Ascending aorta (tissue), 2 donors: ENCODE results near the gene CPA4. TPM values are rescaled to one million over a fixed set of nuclear protein-coding genes. Genes with fewer than 3 reads are reported as not detected.
A peak's percentile ranks its signal among the peaks of the same experiment; 100 is the strongest.

Experiments
- DNase-seq, 2 donors: peaks; one replicate each; pipeline ENCODE4 v3.0.0-alpha.2; 2019; ENCODE audit warnings: low spot score in 2 of 2
- H3K27ac ChIP-seq, 2 donors: fragments of 200-600 bp; sonication (generic); one replicate each; pipeline ENCODE4 v1.5.1; 2016 to 2017; ENCODE audit warnings: mild to moderate bottlenecking in 1 of 2
- H3K27me3 ChIP-seq: fragments of 200-600 bp; sonication (generic); one replicate; pipeline ENCODE4 v1.5.1; 2017
- H3K36me3 ChIP-seq, 2 donors: fragments of 200-600 bp; sonication (generic); one replicate each; pipeline ENCODE4 v1.5.1; 2016
- H3K4me1 ChIP-seq, 2 donors: fragments of 200-600 bp; sonication (generic); one replicate each; pipeline ENCODE4 v1.5.1; 2016 to 2017; ENCODE audit warnings: mild to moderate bottlenecking in 1 of 2
- H3K4me3 ChIP-seq, 2 donors: fragments of 200-600 bp; sonication (generic); one replicate each; pipeline ENCODE4 v1.5.1; 2016 to 2017; ENCODE audit warnings: mild to moderate bottlenecking in 1 of 2
- H3K9me3 ChIP-seq, 2 donors: fragments of 200-600 bp; sonication (generic); one replicate each; pipeline ENCODE4 v1.5.1; 2016
- intact Hi-C: fragments of 100-400 bp; cut with DNase I; formaldehyde crosslinking; loops from one replicate; pipeline ENCODE4 v1.15.1; 2023
- total RNA-seq: library from RNA; depleted of rRNA; stranded (reverse); fragments of >200 nt; gene quantifications from one replicate; pipeline ENCODE4 v1.1.0, GENCODE V29; 2016
- TF ChIP-seq, protein P1 (sequence below), 3 experiments: fragments of 200-600 bp in 2 of 3; fragments of 450-650 bp in 1 of 3; sonication (generic) in 2 of 3; IDR thresholded peaks; one replicate each; pipeline ENCODE4 v1.5.1; 2016 to 2019; ENCODE audit warnings: antibody characterized with exemption in 3 of 3, mild to moderate bottlenecking in 1 of 3, moderate library complexity in 1 of 3

CPA4 gene
- total RNA-seq, 1 donor from 2014 or later = not detected

DNA sequence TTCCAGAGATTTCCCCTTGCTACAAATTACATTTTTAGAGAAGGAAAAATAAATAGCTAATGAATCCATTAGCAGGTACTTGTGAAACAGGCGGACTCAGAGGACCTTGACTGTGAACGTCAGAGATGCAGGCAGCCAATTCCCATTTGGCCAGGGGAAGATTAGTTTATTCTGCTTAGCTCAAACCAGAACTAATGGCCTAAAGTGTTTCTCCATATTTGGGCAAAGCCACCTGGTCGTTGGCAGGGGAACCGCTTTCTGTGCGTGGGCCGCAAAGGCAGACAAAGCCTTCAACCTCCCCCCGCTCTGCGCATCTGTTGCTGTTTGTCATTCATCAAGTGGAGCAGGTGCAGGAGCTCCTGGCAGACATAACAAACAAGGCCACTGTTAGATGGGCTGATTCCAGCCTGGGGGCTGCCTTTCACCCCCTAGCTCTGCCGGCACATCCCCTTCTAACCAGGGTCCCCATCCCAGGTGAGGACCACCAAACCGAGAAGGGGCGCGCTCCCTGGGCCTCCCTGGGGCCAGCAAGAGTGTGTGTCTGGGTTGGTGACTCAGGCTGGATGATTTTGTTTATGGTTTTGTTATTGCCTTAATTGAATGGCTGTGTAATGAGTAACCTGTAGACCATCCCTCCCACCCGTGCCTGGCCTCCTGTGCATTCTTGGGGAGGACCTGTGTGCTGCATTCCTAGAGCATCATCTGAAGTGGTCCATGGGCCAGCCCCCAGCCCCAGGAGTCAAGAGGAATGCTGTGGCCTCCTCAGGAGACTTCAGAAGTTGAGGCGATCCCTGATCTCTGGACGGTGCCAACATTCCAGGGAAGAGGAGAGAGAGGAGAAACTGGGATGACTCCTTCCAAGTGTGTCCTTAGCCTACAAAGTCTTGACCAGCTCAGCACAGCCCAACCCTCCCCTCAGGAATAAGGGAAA is 72.8 kb downstream of the CPA4 start:
- Histone ChIP-seq H3K4me1 (peaks cover 5 to 27% of the 10 kb centered on the region in 2 donors), H3K36me3 (no peaks in the 10 kb centered on the region)

GRCh38 chr7:130366564-130366963 is 73.6 kb downstream of the CPA4 start:
- Histone ChIP-seq H3K4me1 (peaks cover 8 to 28% of the 10 kb centered on the region in 2 donors), H3K36me3 (no peaks in the 10 kb centered on the region), H3K4me3 (no peak overlapping the region), H3K9me3 (no peaks in the 10 kb centered on the region), H3K27ac (no peak overlapping the region), H3K27me3 (no peaks in the 10 kb centered on the region)
- intact Hi-C loops = loop anchor here (10.0 kb wide), 1 partner anchor 298 kb away; the partner anchor contains the start of gene COPG2
- TF ChIP-seq, protein P1, sequence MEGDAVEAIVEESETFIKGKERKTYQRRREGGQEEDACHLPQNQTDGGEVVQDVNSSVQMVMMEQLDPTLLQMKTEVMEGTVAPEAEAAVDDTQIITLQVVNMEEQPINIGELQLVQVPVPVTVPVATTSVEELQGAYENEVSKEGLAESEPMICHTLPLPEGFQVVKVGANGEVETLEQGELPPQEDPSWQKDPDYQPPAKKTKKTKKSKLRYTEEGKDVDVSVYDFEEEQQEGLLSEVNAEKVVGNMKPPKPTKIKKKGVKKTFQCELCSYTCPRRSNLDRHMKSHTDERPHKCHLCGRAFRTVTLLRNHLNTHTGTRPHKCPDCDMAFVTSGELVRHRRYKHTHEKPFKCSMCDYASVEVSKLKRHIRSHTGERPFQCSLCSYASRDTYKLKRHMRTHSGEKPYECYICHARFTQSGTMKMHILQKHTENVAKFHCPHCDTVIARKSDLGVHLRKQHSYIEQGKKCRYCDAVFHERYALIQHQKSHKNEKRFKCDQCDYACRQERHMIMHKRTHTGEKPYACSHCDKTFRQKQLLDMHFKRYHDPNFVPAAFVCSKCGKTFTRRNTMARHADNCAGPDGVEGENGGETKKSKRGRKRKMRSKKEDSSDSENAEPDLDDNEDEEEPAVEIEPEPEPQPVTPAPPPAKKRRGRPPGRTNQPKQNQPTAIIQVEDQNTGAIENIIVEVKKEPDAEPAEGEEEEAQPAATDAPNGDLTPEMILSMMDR (IDR thresholded peaks at IDR 0.05) = no peak
- peak in 1 of 2 donors; percentile 49 for DNase-seq

More for the DNA sequence above, 72.8 kb downstream of the CPA4 start:
- Histone ChIP-seq H3K4me3 (no peak overlapping the region), H3K27ac (no peak overlapping the region), H3K9me3 (no peaks in the 10 kb centered on the region), H3K27me3 (no peaks in the 10 kb centered on the region)
- TF ChIP-seq, protein P1 (IDR thresholded peaks at IDR 0.05) = no peak
- DNase-seq = no peak
- intact Hi-C loops = loop anchor here (10.0 kb wide), 1 partner anchor 299 kb away; the partner anchor contains the start of gene COPG2

DNA sequence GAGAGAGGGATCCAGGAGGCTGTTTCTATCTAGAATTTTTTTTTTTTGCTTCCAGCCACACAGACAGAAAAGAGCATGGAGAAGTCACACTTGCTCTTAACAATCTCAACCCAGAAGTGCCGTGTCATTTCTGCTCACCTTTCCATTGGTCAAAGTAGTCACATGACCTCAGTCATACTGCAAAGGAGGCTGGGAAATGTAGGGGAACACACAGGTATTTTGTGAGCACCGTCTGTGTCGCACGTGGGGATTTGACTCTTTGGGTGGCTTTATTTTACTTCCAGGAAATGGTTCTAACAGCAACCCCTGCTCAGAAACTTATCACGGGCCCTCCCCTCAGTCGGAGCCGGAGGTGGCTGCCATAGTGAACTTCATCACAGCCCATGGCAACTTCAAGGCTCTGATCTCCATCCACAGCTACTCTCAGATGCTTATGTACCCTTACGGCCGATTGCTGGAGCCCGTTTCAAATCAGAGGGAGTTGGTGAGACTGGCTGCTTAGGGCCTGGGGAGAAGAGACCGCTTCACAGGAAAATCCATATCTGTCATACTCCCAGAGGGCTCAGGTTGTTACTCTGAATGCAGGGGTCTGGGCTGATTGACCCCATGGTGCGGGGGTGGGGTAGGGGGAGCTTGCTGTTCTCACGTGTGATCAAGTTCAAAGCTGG is 74.3 kb downstream of the CPA4 start:
- no peak overlapping the region for H3K4me3 ChIP-seq
- no peak for DNase-seq
- H3K9me3 ChIP-seq = no peaks in the 10 kb centered on the region
- intact Hi-C loops = loop anchor here (10.0 kb wide), 1 partner anchor 298 kb away; the partner anchor contains the start of gene COPG2
- TF ChIP-seq, protein P1 (IDR thresholded peaks at IDR 0.05) = no peak
- H3K27me3 ChIP-seq = no peaks in the 10 kb centered on the region
- H3K36me3 ChIP-seq = no peaks in the 10 kb centered on the region
- H3K4me1 ChIP-seq = peaks cover 8 to 30% of the 10 kb centered on the region in 2 donors
- no peak overlapping the region for H3K27ac ChIP-seq

- intact Hi-C loops = loop anchor here (10.0 kb wide), 1 partner anchor 297 kb away; the partner anchor contains the start of gene COPG2
- no peak for DNase-seq
- TF ChIP-seq, protein P1 (IDR thresholded peaks at IDR 0.05) = no peak
- no peaks in the 10 kb centered on the region for H3K9me3 ChIP-seq
- peaks cover 13 to 39% of the 10 kb centered on the region in 2 donors for H3K4me1 ChIP-seq
- H3K27ac ChIP-seq = no peak overlapping the region
- H3K27me3 ChIP-seq = no peaks in the 10 kb centered on the region
- H3K4me3 ChIP-seq = no peak overlapping the region
- H3K36me3 ChIP-seq = no peaks in the 10 kb centered on the region
Measured at GRCh38 chr7:130367836-130368746, 75.1 kb downstream of the CPA4 start.
